ENCODE data around the gene RPS27.

RPS27 gene

GRCh38 chr1:153957744-153958110 lies 32.8 kb upstream of the RPS27 start:
- Histone ChIP-seq H3K36me3 (ENCODE audit: low read depth) (peaks cover 32% of the 10 kb centered on the region), H3K4me3 (ENCODE audit: severe bottlenecking) (peak overlapping the region; percentile 79), H3K9me3 (ENCODE audit: severe bottlenecking) (no peaks in the 10 kb centered on the region), H3K27me3 (ENCODE audit: insufficient read depth, poor library complexity, severe bottlenecking) (no peaks in the 10 kb centered on the region), H3K4me1 (ENCODE audit: insufficient read depth, poor library complexity, severe bottlenecking) (peaks cover 3% of the 10 kb centered on the region), H3K27ac (ENCODE audit: poor library complexity, severe bottlenecking) (peak overlapping the region; percentile 66)
- ATAC-seq (ENCODE audit: low read depth) (peak; percentile 3; the same call in 2 of the 3 replicates), DNase-seq (ENCODE audit: low spot score) (no peak)
- no peak for TF ChIP-seq CTCF (IDR thresholded peaks at IDR 0.05; ENCODE audit: poor library complexity, severe bottlenecking)

- H3K9me3 ChIP-seq (ENCODE audit: severe bottlenecking) = no peaks in the 10 kb centered on the region
- TF ChIP-seq CTCF (IDR thresholded peaks at IDR 0.05; ENCODE audit: poor library complexity, severe bottlenecking) = no peak
- H3K4me3 ChIP-seq (ENCODE audit: severe bottlenecking) = peak within 1 kb of the TSS; percentile 79
- peak; percentile 85 for ATAC-seq (ENCODE audit: low read depth)
- no peaks in the 10 kb centered on the region for H3K27me3 ChIP-seq (ENCODE audit: insufficient read depth, poor library complexity, severe bottlenecking)
- H3K36me3 ChIP-seq (ENCODE audit: low read depth) = peaks cover 26% of the 10 kb centered on the region
- H3K4me1 ChIP-seq (ENCODE audit: insufficient read depth, poor library complexity, severe bottlenecking) = peaks cover 3% of the 10 kb centered on the region
- peak within 1 kb of the TSS; percentile 66 for H3K27ac ChIP-seq (ENCODE audit: poor library complexity, severe bottlenecking)
- DNase-seq (ENCODE audit: low spot score) = peak; percentile 98
Observed at GRCh38 chr1:153958111-153958960, 32.2 kb upstream of the RPS27 start, which contains the start of gene CRTC2. CRTC2 (minus strand) TSS chr1:153958612; CDS start chr1:153958497, 115 bp downstream.

- DNase-seq (ENCODE audit: low spot score) (no peak), ATAC-seq (ENCODE audit: low read depth) (no peak)
- no peak for TF ChIP-seq CTCF (IDR thresholded peaks at IDR 0.05; ENCODE audit: poor library complexity, severe bottlenecking)
- H3K27ac ChIP-seq (ENCODE audit: poor library complexity, severe bottlenecking) = peak overlapping the region; percentile 66
- peak overlapping the region; percentile 79 for H3K4me3 ChIP-seq (ENCODE audit: severe bottlenecking)
- H3K36me3 ChIP-seq (ENCODE audit: low read depth) = peaks cover 20% of the 10 kb centered on the region
- no peaks in the 10 kb centered on the region for H3K9me3 ChIP-seq (ENCODE audit: severe bottlenecking)
- H3K4me1 ChIP-seq (ENCODE audit: insufficient read depth, poor library complexity, severe bottlenecking) = peaks cover 3% of the 10 kb centered on the region
- no peaks in the 10 kb centered on the region for H3K27me3 ChIP-seq (ENCODE audit: insufficient read depth, poor library complexity, severe bottlenecking)
Observed at GRCh38 chr1:153958961-153959260, 31.7 kb upstream of the RPS27 start.

GRCh38 chr1:153959454-153959853 lies 31.1 kb upstream of the RPS27 start:
- Histone ChIP-seq H3K4me3 (ENCODE audit: severe bottlenecking) (no peak overlapping the region), H3K27ac (ENCODE audit: poor library complexity, severe bottlenecking) (peak overlapping the region; percentile 66), H3K9me3 (ENCODE audit: severe bottlenecking) (no peaks in the 10 kb centered on the region), H3K27me3 (ENCODE audit: insufficient read depth, poor library complexity, severe bottlenecking) (no peaks in the 10 kb centered on the region), H3K4me1 (ENCODE audit: insufficient read depth, poor library complexity, severe bottlenecking) (peaks cover 3% of the 10 kb centered on the region), H3K36me3 (ENCODE audit: low read depth) (peaks cover 18% of the 10 kb centered on the region)
- ATAC-seq (ENCODE audit: low read depth) (no peak), DNase-seq (ENCODE audit: low spot score) (no peak)
- TF ChIP-seq CTCF (IDR thresholded peaks at IDR 0.05; ENCODE audit: poor library complexity, severe bottlenecking) = no peak

- Histone ChIP-seq H3K36me3 (ENCODE audit: low read depth) (peaks cover 18% of the 10 kb centered on the region), H3K9me3 (ENCODE audit: severe bottlenecking) (no peaks in the 10 kb centered on the region), H3K4me1 (ENCODE audit: insufficient read depth, poor library complexity, severe bottlenecking) (peaks cover 10% of the 10 kb centered on the region), H3K27me3 (ENCODE audit: insufficient read depth, poor library complexity, severe bottlenecking) (no peaks in the 10 kb centered on the region), H3K4me3 (ENCODE audit: severe bottlenecking) (no peak overlapping the region), H3K27ac (ENCODE audit: poor library complexity, severe bottlenecking) (no peak overlapping the region)
- DNase-seq (ENCODE audit: low spot score) = no peak
- no peak for ATAC-seq (ENCODE audit: low read depth)
- TF ChIP-seq CTCF (IDR thresholded peaks at IDR 0.05; ENCODE audit: poor library complexity, severe bottlenecking) = no peak
Observed at GRCh38 chr1:153960206-153960605, 30.4 kb upstream of the RPS27 start.

All from RWPE2 (cell line).